Stimulated activated CD4-positive, alpha-beta T cell treated with anti-CD3 and anti-CD28 coated beads, Interleukin-2, amount 100 ng/mL, for 24 hours (primary cell): Measurements from ENCODE around the gene JAK3.

Source experiments
- DNase-seq, 2 donors: peaks; one replicate each; pipeline ENCODE4 v3.0.0-alpha.2; 2020

Gene JAK3

GRCh38 chr19:17775245-17775927, 72.4 kb downstream of the JAK3 start:
- DNase-seq, result peak; percentile 57 to 58
